Measurements from ENCODE around the gene ADAMTS1.
"Not testable (repeated sequence)": the region's sequence is repeated elsewhere in the genome, so short reads cannot be mapped to it uniquely, and the experiment has no call there.

The ADAMTS1 gene

GRCh38 chr21:26845066-26845758 lies at the start of gene ADAMTS1:
ADAMTS1 (minus strand) TSS chr21:26845409; CDS start chr21:26844954, 455 bp downstream.
- DNase-seq: no peak

- DNase-seq: no peak
Measured at GRCh38 chr21:26892151-26892550, 46.9 kb upstream of the ADAMTS1 start.

- no peak for DNase-seq
Measured at GRCh38 chr21:26888931-26889330, 43.7 kb upstream of the ADAMTS1 start.

- no peak for DNase-seq
Measured at GRCh38 chr21:26888256-26888655, 43.0 kb upstream of the ADAMTS1 start.

- DNase-seq: no peak
Measured at GRCh38 chr21:26887251-26887650, 42.0 kb upstream of the ADAMTS1 start.

- DNase-seq: no peak
Measured at GRCh38 chr21:26884436-26884835, 39.2 kb upstream of the ADAMTS1 start.

GRCh38 chr21:26883768-26884167 lies 38.6 kb upstream of the ADAMTS1 start:
- no peak for DNase-seq

- DNase-seq: no peak
Measured at GRCh38 chr21:26881504-26882228, 36.5 kb upstream of the ADAMTS1 start.

GRCh38 chr21:26877018-26877417 lies 31.8 kb upstream of the ADAMTS1 start:
- DNase-seq: no peak

- DNase-seq: no peak
Measured at GRCh38 chr21:26874347-26874746, 29.1 kb upstream of the ADAMTS1 start.

- no peak for DNase-seq
Measured at GRCh38 chr21:26865857-26866256, 20.6 kb upstream of the ADAMTS1 start.

- not testable (repeated sequence) for DNase-seq
Measured at GRCh38 chr21:26856871-26857350, 11.7 kb upstream of the ADAMTS1 start.

GRCh38 chr21:26854695-26855094 lies 9.5 kb upstream of the ADAMTS1 start:
- DNase-seq: not testable (repeated sequence)

- DNase-seq: no peak
Measured at GRCh38 chr21:26852423-26852822, 7.2 kb upstream of the ADAMTS1 start.

- no peak for DNase-seq
Measured at GRCh38 chr21:26851109-26851944, 6.1 kb upstream of the ADAMTS1 start.

GRCh38 chr21:26850116-26850643 lies 5.0 kb upstream of the ADAMTS1 start:
- DNase-seq: no peak

GRCh38 chr21:26849428-26850115 lies 4.4 kb upstream of the ADAMTS1 start:
- no peak for DNase-seq

- no peak for DNase-seq
Measured at GRCh38 chr21:26847921-26848320, 2.7 kb upstream of the ADAMTS1 start.

- no peak for DNase-seq
Measured at GRCh38 chr21:26847002-26847401, 1.8 kb upstream of the ADAMTS1 start.

GRCh38 chr21:26846036-26846931 lies 1.1 kb upstream of the ADAMTS1 start:
- no peak for DNase-seq

GRCh38 chr21:26845759-26846035 lies 488 bp upstream of the ADAMTS1 start:
- DNase-seq: no peak
